HG03095 (cell line): ENCODE measurements around the gene NUP88.

Experiments used
- ATAC-seq: cut with Tn5 transposase; IDR thresholded peaks from one replicate; pipeline ENCODE4 v1.9.1; 2021; ENCODE audit warnings: moderate library complexity; ENCODE audit not compliant: unreplicated experiment

The NUP88 gene

DNA sequence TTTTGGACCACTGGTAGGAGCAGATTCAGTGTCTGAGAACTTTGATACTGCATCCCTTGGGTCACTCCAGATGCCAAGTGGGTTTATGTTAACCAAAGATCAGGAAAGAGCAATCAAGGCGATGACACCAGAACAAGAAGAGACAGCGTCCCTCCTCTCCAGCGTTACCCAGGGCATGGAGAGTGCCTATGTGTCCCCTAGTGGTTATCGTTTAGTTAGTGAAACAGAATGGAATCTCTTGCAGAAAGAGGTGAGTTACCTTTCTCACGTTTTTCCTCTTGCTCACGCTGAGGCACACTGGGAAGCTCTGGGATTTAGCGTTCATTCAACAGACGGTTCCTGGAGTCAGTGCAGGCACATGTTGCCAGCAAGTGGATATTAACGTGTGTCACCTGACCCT is 58.0 kb downstream of the NUP88 start:
- no peak for ATAC-seq

DNA sequence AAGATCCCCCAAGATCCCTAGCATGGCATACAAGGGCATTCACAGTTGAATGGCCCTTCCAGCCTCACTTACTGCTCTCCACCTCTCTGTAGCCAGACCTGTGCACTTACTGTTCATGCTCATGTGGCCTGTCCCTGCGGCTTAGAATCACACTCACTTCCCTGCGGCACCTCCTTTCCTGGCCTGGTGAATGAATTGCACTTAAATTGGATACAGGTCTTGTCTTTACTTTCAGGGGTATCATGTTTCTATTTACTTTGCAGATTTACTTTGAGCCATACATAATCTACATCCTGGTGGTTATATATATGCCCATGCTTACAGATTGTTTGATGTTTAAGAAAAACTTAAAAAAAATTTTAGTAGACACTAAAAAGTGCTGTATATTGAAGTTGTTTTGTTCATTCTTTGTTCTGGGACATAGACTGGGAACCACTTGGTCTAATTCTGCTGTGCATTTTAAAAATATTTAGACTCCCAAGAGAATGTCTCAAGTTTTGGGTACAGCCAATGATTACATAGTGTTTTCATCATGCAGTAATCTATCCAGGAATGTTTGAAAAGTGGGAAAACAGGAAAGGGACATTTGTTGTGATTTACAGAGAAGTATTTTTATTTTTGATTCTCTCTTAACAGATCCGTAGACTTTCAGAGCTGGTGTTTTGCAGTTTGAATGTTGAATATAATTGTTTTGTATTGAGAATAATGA is 63.9 kb downstream of the NUP88 start:
- ATAC-seq, result no peak

DNA sequence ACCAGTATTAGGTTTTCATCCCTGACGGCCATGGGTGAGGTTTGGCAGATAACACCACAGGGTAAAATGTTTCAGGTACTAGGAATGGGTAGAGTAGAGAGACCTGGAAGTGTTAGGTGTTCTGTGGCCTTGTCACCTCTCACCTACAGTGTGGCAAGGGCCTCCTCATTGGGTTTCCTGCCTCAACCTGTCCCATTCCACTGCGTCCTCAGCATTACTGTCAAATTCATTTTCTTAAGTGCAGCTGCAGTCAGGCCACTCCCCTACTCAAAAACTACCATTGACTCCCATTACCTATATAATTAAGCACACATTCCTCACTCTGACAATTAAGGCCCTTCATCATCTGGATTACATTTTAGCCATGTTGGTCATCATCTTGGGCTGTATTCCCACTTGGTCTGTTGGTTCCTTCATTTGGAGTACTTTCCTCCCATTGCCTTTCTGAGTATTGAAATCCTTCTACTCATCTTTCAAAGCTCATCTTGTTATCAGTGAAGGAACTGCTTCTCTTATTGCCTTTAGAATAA is 64.5 kb downstream of the NUP88 start:
- no peak for ATAC-seq

DNA sequence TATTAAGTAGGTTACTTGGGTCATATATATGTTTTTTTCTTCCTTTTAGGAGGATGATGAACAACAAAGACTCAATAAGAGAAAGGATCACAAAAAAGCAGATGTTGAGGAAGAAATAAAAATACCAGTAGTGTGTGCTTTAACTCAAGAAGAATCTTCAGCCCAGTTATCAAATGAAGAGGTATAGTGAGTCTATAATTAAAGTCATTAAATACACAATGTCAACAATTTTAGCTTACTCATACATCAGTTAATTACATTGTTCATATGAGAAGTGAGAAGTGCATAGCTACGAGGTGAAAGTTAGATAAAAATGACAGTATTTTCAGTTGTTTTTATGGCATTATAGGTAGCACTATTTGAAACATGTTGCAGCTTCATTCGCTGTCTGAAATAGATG is 65.2 kb downstream of the NUP88 start:
- ATAC-seq, result no peak

DNA sequence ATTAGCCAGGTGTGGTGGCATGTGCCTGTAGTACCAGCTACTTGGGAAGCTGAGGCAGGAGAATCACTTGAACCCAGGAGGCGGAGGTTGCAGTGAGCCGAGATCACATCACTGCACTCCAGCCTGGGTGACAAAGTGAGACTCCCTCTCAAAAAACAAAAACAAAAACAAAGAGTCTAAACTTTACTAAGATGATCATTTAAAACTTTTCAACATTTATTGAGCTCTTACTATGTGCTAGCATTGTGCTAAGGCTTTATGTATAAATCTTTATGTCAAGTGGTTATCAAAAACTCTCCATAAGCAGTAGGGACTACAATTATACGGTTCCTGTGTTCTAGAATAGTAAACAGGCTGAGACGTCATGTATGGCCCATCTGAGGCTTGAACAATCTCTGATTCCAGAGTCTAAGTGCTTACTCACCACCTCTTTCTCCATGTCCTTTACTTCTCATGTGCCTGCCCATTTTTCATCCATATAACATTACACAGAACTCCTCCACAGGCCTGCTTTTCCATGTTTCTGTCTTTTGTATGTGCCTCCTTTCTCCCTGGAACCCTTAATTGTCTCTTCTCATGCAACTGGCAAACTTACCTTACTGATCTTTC is 66.7 kb downstream of the NUP88 start:
- ATAC-seq, result no peak

DNA sequence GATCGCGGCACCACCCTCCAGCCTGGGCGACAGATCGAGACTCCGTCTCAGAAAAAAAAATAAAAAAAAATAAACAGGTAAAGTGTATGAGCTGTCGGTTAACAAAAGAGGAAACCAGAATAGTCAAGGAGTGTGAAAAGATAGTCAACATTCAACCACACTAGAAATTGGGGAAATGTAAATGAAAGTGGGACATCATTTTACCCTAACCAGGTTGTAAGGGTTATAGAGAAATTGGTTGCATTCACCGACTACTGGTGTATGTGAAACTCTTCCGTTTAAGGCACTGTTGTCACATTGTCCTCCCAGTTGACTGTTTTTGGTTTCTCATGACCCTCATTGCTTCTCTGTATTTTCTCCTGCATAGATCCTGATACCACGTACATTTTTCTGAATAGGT is 74.5 kb downstream of the NUP88 start:
- no peak for ATAC-seq
